Neural cell (in vitro differentiated cells): ENCODE measurements around the gene SMAD5. TPM values are rescaled to one million over a fixed set of nuclear protein-coding genes. Genes with fewer than 3 reads are reported as not detected.

Experiments used
- H2AFZ ChIP-seq: fragments of 200-600, 300-800 bp; sonication (generic), shearing (Covaris generic); 2 replicates; pipeline ENCODE4 v1.6.0; 2014; ENCODE audit warnings: low read depth, mild to moderate bottlenecking, antibody characterized with exemption, low read length, moderate library complexity
- H3F3A ChIP-seq: fragments of 200-600 bp; shearing (Covaris generic); 2 replicates; pipeline ENCODE4 v1.6.1; 2016; ENCODE audit warnings: mild to moderate bottlenecking, moderate library complexity, mixed read lengths, antibody characterized with exemption, low read length; ENCODE audit not compliant: insufficient read depth, poor library complexity, severe bottlenecking
- H3K27ac ChIP-seq: fragments of 200-600, 300-800 bp; sonication (generic), shearing (Covaris generic); 2 replicates; pipeline ENCODE4 v1.5.1; 2014; ENCODE audit warnings: mild to moderate bottlenecking, low read length, moderate library complexity
- H3K27me3 ChIP-seq: fragments of 300-800, 200-600 bp; sonication (generic), shearing (Covaris generic); 2 replicates; pipeline ENCODE4 v1.6.0; 2014; ENCODE audit warnings: mild to moderate bottlenecking, low read depth, low read length, moderate library complexity; ENCODE audit not compliant: insufficient read depth
- H3K36me3 ChIP-seq: fragments of 300-800, 200-600 bp; sonication (generic), shearing (Covaris generic); 2 replicates; pipeline ENCODE4 v1.5.1; 2014; ENCODE audit warnings: mild to moderate bottlenecking, antibody characterized with exemption, low read length, moderate library complexity; ENCODE audit not compliant: insufficient read depth
- H3K4me2 ChIP-seq: fragments of 300-800, 200-600 bp; sonication (generic), shearing (Covaris generic); 2 replicates; pipeline ENCODE4 v1.6.0; 2014; ENCODE audit warnings: mild to moderate bottlenecking, low read length
- H3K4me3 ChIP-seq: fragments of 300-800, 200-600 bp; sonication (generic), shearing (Covaris generic); 2 replicates; pipeline ENCODE4 v1.5.1; 2014; ENCODE audit warnings: mild to moderate bottlenecking, low read length, moderate library complexity
- H3K79me2 ChIP-seq: fragments of 200-600 bp; shearing (Covaris generic); replicated peaks from 2 replicates; pipeline ENCODE4 v1.6.0; 2014; ENCODE audit warnings: mild to moderate bottlenecking, low read length, moderate library complexity; ENCODE audit not compliant: insufficient read depth
- H3K9ac ChIP-seq: fragments of 300-800, 200-600 bp; sonication (generic), shearing (Covaris generic); 2 replicates; pipeline ENCODE4 v1.6.1; 2016; ENCODE audit warnings: mild to moderate bottlenecking, low read length, mixed read lengths
- H3K9me2 ChIP-seq: fragments of 200-600 bp; shearing (Covaris generic); 2 replicates; pipeline ENCODE4 v1.6.1; 2016; ENCODE audit warnings: mild to moderate bottlenecking, low read length, mixed read lengths; ENCODE audit not compliant: insufficient read depth
- H3K9me3 ChIP-seq: fragments of 200-600, 300-800 bp; sonication (generic), shearing (Covaris generic); 2 replicates; pipeline ENCODE4 v1.6.1; 2016; ENCODE audit warnings: mild to moderate bottlenecking, mixed run types, low read length, moderate library complexity, mixed read lengths
- H4K20me1 ChIP-seq: fragments of 200-600 bp; shearing (Covaris generic); 2 replicates; pipeline ENCODE4 v1.6.1; 2016; ENCODE audit warnings: mild to moderate bottlenecking, mixed run types; ENCODE audit not compliant: insufficient read depth
- EP300 ChIP-seq: fragments of 450-650 bp; conservative IDR thresholded peaks from 2 replicates; pipeline ENCODE4 v1.6.1; 2014; ENCODE audit warnings: antibody characterized with exemption, mild to moderate bottlenecking, moderate library complexity; ENCODE audit not compliant: poor library complexity, severe bottlenecking
- EZH2 ChIP-seq: fragments of 200-600, 300-800 bp; shearing (Covaris generic), sonication (generic); IDR thresholded peaks from 2 replicates; pipeline ENCODE4 v1.6.1; 2014; ENCODE audit warnings: antibody characterized with exemption, low read length, borderline replicate concordance, mild to moderate bottlenecking; ENCODE audit not compliant: insufficient read depth, poor library complexity, severe bottlenecking
- MXI1 ChIP-seq: fragments of 450-650 bp; conservative IDR thresholded peaks from 2 replicates; pipeline ENCODE4 v1.6.1; 2014; ENCODE audit warnings: antibody characterized with exemption, mild to moderate bottlenecking; ENCODE audit not compliant: poor library complexity, severe bottlenecking
- POLR2AphosphoS5 ChIP-seq: IDR thresholded peaks from 2 replicates; pipeline ENCODE4 v1.6.1; 2012
- RAD21 ChIP-seq: fragments of 450-650 bp; conservative IDR thresholded peaks from 2 replicates; pipeline ENCODE4 v1.6.1; 2014; ENCODE audit warnings: antibody characterized with exemption, mild to moderate bottlenecking, moderate library complexity
- SMC3 ChIP-seq: fragments of 450-650 bp; conservative IDR thresholded peaks from 2 replicates; pipeline ENCODE4 v1.6.1; 2014; ENCODE audit warnings: antibody characterized with exemption, mild to moderate bottlenecking, moderate library complexity; ENCODE audit not compliant: poor library complexity
- TAF1 ChIP-seq: IDR thresholded peaks from 2 replicates; pipeline ENCODE4 v1.6.1; 2012; ENCODE audit warnings: low read depth
- polyA plus RNA-seq: library from polyadenylated mRNA; depleted of rRNA; stranded (reverse); fragments of >200 nt; gene quantifications from 2 replicates; pipeline ENCODE4 v1.2.3, GENCODE V29; 2014
- TF ChIP-seq, protein P1 (sequence below): IDR thresholded peaks from 2 replicates; pipeline ENCODE4 v1.6.1; 2012; ENCODE audit warnings: borderline replicate concordance
- TF ChIP-seq, protein P2 (sequence below): fragments of 450-650 bp; IDR thresholded peaks from 2 replicates; pipeline ENCODE4 v1.5.1; 2014; ENCODE audit warnings: antibody characterized with exemption, mild to moderate bottlenecking, moderate library complexity; ENCODE audit not compliant: poor library complexity, severe bottlenecking

SMAD5 gene
- polyA plus RNA-seq, 1 donor from 2014 or later: 26.3 TPM

DNA sequence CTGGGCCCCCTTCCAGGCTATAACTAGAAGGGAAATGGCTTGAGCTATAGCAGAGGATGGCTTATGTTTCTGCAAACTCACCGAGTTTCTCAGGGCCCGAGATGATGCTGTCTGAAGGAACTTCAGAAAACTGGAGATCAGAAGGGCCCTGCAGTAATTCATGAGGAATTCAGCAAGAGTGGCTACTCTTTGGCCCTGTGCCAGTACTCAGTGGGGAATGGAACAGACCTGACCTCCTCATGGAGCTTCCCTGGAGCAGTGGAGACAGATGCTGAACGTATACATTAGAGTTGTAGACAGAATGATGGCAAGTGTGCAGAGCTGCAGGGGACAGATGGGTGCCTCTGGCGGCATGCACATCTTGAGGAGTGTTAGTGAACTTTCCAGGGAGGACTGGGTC is 77.6 kb downstream of the SMAD5 start:
- no peaks in the 10 kb centered on the region for H3K79me2 ChIP-seq

DNA sequence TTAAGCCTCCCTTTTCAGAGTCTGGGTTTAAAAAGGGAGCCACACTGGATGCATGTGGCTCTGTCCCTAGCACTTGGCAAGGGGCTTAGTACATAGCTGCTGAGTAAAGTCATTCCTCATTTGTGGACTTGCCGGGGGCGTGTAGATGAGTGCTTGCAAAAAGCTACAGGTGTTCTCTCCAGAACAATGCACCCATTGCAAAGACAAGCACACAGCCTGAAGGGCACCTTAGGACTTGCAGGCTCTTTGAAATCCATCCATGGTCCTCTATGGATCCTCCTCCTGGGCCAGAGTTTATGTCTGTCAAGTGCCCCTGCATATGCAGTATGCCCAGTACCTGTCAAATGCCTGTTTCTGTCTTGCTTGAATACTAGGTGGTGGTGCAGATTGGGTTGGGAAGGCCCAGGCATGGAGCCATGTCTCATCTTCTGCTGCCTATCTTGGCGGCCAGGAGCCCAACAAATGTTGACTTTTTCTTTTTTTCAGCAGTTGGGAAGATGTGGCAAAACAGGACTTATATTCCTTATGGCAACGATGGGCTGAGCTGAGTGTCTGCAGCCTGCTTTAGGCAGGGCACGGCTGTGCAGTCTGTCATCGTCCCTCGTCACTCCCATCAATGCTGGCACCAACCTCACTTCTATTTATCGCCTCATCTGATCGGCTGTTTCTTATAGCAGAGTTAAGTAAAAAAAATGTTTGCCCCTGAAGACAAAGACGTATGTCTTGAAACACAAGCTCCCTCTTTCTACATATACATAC is 78.8 kb downstream of the SMAD5 start:
- Histone ChIP-seq H3F3A (no peaks in the 10 kb centered on the region), H3K9ac (no peak overlapping the region)
- no peak for TF ChIP-seq SMC3
- TF ChIP-seq MXI1: no peak

More for the DNA sequence above, 77.6 kb downstream of the SMAD5 start:
- TF ChIP-seq MXI1 (no peak), SMC3 (no peak), RAD21 (no peak), POLR2AphosphoS5 (no peak), TAF1 (no peak), EP300 (no peak), EZH2 (no peak)
- TF ChIP-seq, protein P1, sequence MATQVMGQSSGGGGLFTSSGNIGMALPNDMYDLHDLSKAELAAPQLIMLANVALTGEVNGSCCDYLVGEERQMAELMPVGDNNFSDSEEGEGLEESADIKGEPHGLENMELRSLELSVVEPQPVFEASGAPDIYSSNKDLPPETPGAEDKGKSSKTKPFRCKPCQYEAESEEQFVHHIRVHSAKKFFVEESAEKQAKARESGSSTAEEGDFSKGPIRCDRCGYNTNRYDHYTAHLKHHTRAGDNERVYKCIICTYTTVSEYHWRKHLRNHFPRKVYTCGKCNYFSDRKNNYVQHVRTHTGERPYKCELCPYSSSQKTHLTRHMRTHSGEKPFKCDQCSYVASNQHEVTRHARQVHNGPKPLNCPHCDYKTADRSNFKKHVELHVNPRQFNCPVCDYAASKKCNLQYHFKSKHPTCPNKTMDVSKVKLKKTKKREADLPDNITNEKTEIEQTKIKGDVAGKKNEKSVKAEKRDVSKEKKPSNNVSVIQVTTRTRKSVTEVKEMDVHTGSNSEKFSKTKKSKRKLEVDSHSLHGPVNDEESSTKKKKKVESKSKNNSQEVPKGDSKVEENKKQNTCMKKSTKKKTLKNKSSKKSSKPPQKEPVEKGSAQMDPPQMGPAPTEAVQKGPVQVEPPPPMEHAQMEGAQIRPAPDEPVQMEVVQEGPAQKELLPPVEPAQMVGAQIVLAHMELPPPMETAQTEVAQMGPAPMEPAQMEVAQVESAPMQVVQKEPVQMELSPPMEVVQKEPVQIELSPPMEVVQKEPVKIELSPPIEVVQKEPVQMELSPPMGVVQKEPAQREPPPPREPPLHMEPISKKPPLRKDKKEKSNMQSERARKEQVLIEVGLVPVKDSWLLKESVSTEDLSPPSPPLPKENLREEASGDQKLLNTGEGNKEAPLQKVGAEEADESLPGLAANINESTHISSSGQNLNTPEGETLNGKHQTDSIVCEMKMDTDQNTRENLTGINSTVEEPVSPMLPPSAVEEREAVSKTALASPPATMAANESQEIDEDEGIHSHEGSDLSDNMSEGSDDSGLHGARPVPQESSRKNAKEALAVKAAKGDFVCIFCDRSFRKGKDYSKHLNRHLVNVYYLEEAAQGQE: no peak
- TF ChIP-seq, protein P2, sequence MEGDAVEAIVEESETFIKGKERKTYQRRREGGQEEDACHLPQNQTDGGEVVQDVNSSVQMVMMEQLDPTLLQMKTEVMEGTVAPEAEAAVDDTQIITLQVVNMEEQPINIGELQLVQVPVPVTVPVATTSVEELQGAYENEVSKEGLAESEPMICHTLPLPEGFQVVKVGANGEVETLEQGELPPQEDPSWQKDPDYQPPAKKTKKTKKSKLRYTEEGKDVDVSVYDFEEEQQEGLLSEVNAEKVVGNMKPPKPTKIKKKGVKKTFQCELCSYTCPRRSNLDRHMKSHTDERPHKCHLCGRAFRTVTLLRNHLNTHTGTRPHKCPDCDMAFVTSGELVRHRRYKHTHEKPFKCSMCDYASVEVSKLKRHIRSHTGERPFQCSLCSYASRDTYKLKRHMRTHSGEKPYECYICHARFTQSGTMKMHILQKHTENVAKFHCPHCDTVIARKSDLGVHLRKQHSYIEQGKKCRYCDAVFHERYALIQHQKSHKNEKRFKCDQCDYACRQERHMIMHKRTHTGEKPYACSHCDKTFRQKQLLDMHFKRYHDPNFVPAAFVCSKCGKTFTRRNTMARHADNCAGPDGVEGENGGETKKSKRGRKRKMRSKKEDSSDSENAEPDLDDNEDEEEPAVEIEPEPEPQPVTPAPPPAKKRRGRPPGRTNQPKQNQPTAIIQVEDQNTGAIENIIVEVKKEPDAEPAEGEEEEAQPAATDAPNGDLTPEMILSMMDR: no peak
- Histone ChIP-seq H3K4me2 (no peak overlapping the region), H3K9ac (no peak overlapping the region), H3K36me3 (no peaks in the 10 kb centered on the region), H2AFZ (no peak overlapping the region), H3K4me3 (no peak overlapping the region), H3K27ac (no peak overlapping the region), H3K27me3 (no peaks in the 10 kb centered on the region), H3F3A (no peaks in the 10 kb centered on the region), H3K9me2 (no peaks in the 10 kb centered on the region), H4K20me1 (no peaks in the 10 kb centered on the region), H3K9me3 (no peaks in the 10 kb centered on the region)

More for the DNA sequence above, 78.8 kb downstream of the SMAD5 start:
- no peaks in the 10 kb centered on the region for H3K9me3 ChIP-seq
- no peaks in the 10 kb centered on the region for H4K20me1 ChIP-seq
- no peaks in the 10 kb centered on the region for H3K27me3 ChIP-seq
- no peak overlapping the region for H3K4me2 ChIP-seq
- H3K9me2 ChIP-seq: no peaks in the 10 kb centered on the region
- H3K4me3 ChIP-seq: no peak overlapping the region
- H3K79me2 ChIP-seq: no peaks in the 10 kb centered on the region
- no peak overlapping the region for H3K27ac ChIP-seq
- H3K36me3 ChIP-seq: no peaks in the 10 kb centered on the region
- H2AFZ ChIP-seq: no peak overlapping the region
